ENCODE data around the gene TMEM62.
"Not testable (repeated sequence)": the region's sequence is repeated elsewhere in the genome, so short reads cannot be mapped to it uniquely, and the experiment has no call there.

DNA sequence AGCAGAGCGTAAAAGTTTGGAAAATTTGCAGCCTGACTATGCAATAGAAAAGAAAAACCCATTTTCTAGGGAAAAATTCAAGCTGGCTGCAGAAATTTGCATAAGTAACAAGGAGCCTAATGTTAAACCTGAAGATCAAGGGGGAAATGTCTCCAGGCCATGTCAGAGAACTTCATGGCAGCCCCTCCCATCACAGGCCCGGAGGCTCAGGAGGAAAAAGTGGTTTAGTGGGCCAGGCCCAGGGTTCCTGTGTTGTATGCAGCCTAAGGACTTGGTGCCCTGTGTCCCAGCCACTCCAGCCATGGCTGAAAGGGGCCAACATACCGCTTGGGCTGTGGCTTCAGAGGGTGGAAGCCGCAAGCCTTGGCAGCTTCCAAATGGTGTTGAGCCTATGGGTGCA lies 65.2 kb downstream of the TMEM62 start:
- not testable (repeated sequence) for TF ChIP-seq CTCF (conservative IDR thresholded peaks at IDR 0.05 in 1 of 2, IDR thresholded peaks at IDR 0.05 in 1 of 2; ENCODE audit: extremely low read depth in 1 of 2, insufficient read depth in 1 of 2, low read depth in 1 of 2, low read length in 2 of 2); EZH2 (IDR thresholded peaks at IDR 0.05; ENCODE audit: borderline replicate concordance, low read length)
